ENCODE data around the gene MBNL2. TPM values are rescaled to one million over a fixed set of nuclear protein-coding genes. Genes with fewer than 3 reads are reported as not detected.

The MBNL2 gene
- total RNA-seq, 1 donor from 2014 or later = 12.4 TPM

DNA sequence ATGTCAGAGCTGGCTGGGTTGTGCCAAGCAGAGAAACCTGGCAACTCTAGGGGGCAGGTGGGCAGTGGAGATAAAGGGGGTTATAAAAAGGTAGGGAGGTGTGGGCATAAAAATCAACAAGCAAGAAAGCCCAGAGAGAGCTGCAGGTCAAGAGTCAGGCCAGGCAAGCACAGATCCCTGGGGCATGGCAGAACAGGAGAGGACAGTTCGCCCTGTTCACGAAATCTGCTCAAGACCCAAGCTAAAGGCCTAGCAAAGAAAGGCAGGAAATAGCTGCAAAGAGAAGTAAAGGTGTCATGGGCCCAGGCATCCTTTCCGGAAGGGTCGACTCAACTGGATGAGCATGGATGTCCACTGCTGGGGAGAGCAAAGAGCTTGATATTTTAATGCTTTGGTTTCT, 3.4 kb downstream of the MBNL2 start:
- Mint-ChIP-seq H3K4me3 (ENCODE audit: unreplicated experiment) (peak overlapping the region; percentile 87), H3K9me3 (ENCODE audit: unreplicated experiment) (peaks cover 7% of the 10 kb centered on the region), H3K27ac (ENCODE audit: unreplicated experiment) (peak overlapping the region; percentile 94), H3K27me3 (ENCODE audit: unreplicated experiment) (peaks cover 6% of the 10 kb centered on the region), H3K36me3 (ENCODE audit: unreplicated experiment) (no peaks in the 10 kb centered on the region), H3K4me1 (ENCODE audit: low read depth, unreplicated experiment) (peaks cover 46% of the 10 kb centered on the region)
- DNase-seq = no peak
- TF ChIP-seq, protein P1, sequence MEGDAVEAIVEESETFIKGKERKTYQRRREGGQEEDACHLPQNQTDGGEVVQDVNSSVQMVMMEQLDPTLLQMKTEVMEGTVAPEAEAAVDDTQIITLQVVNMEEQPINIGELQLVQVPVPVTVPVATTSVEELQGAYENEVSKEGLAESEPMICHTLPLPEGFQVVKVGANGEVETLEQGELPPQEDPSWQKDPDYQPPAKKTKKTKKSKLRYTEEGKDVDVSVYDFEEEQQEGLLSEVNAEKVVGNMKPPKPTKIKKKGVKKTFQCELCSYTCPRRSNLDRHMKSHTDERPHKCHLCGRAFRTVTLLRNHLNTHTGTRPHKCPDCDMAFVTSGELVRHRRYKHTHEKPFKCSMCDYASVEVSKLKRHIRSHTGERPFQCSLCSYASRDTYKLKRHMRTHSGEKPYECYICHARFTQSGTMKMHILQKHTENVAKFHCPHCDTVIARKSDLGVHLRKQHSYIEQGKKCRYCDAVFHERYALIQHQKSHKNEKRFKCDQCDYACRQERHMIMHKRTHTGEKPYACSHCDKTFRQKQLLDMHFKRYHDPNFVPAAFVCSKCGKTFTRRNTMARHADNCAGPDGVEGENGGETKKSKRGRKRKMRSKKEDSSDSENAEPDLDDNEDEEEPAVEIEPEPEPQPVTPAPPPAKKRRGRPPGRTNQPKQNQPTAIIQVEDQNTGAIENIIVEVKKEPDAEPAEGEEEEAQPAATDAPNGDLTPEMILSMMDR (IDR thresholded peaks at IDR 0.05; ENCODE audit: partially characterized antibody, unreplicated experiment) = no peak

DNA sequence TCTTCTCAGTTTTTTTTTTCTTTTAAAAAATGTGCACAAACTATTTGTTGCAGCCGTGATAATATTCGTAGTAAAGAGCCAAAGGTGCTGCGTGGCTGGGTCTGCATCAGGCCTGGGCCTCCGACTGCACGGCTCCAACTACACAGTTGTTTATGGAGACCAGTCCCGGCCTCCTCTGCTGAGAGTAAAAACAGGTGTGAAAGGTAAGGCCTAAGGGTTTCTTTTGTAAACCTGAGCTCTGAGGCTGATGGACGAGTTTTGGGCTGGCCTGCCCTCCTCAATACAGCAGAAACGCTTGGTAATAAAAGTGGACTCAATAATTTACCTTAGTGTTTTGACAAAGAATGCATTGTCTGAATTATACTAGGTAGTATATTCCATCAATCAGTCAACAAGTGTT, 3.9 kb downstream of the MBNL2 start:
- H3K4me1 Mint-ChIP-seq (ENCODE audit: low read depth, unreplicated experiment) = peaks cover 46% of the 10 kb centered on the region
- peaks cover 6% of the 10 kb centered on the region for H3K27me3 Mint-ChIP-seq (ENCODE audit: unreplicated experiment)
- H3K4me3 Mint-ChIP-seq (ENCODE audit: unreplicated experiment) = peak overlapping the region; percentile 87
- no peak for DNase-seq
- peaks cover 7% of the 10 kb centered on the region for H3K9me3 Mint-ChIP-seq (ENCODE audit: unreplicated experiment)
- no peaks in the 10 kb centered on the region for H3K36me3 Mint-ChIP-seq (ENCODE audit: unreplicated experiment)
- TF ChIP-seq, protein P1 (IDR thresholded peaks at IDR 0.05; ENCODE audit: partially characterized antibody, unreplicated experiment) = no peak
- no peak overlapping the region for H3K27ac Mint-ChIP-seq (ENCODE audit: unreplicated experiment)

DNA sequence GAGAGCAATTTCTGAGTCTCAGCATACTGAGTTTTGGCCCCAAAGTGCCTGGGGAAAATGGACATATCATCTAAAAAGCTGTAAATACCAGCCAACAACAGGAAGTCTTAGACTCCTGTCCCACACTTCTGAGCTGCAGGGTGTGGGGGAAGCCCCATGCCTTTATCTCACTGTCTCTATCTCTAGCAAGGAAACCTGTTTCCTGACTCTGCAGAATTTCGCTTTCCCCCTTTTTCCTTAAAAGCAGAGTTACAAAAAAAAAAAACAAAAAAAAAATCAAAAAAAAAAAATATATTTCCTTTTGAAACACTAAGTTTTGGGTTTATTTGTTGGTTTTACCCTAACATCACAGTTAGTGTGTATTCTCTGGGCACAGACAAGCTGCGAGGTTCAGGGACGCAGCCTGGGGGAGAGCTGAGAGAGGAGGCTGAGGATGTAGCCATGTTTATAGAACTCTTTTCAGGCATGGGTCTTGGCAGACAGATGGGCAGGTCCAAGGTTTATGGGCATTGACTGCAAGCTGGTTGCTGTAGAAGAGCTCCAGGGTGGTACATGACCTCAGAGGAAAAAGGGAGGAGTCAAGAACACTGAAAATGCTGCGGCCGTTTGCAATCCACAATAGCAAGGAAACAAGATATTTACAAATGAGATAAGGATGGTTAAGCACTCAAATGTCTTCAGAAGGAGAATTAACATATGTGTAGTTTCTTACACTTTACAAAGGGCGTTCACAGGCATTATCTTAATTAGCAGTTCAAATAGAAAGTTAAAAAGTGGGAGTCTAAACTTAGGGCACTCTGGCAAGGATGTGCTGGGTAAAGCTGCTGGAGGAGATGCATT, 4.9 kb downstream of the MBNL2 start:
- Mint-ChIP-seq H3K9me3 (ENCODE audit: unreplicated experiment) (peaks cover 7% of the 10 kb centered on the region), H3K27me3 (ENCODE audit: unreplicated experiment) (peaks cover 5% of the 10 kb centered on the region), H3K4me1 (ENCODE audit: low read depth, unreplicated experiment) (peaks cover 40% of the 10 kb centered on the region), H3K27ac (ENCODE audit: unreplicated experiment) (peak overlapping the region; percentile 18), H3K36me3 (ENCODE audit: unreplicated experiment) (no peaks in the 10 kb centered on the region), H3K4me3 (ENCODE audit: unreplicated experiment) (peak overlapping the region; percentile 58)
- no peak for DNase-seq
- TF ChIP-seq, protein P1 (IDR thresholded peaks at IDR 0.05; ENCODE audit: partially characterized antibody, unreplicated experiment) = no peak

DNA sequence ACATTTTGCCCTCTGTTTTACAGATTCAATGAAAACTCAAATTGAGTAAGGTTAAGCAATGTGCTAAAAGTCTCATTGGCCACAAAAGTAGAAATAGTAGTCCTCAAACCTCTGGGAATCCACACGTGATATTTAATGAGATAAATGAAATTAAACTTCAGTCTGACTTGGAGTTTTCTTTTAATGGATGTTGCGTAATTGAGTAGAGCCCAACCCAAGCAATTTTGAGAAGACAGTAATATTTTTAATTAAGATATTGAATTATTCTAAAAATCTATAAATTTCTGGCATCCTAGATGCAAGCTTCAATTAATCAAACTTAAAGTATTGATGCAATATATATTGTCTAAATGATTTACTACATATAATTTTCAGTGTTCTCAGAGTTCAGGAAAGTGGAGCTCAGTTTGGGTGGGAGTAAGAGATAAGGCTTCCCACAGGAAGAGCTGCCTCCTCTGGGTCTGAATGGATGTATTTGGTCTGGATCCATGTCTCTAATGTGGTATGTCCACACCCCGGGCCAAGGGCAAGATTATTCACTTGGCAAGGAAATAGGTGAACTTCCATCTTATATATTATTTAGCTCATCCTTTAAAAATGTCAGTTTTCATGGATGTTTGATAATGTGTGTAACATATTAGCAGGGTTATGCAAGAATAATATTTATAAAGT, 6.9 kb downstream of the MBNL2 start:
- DNase-seq = no peak
- H3K27ac Mint-ChIP-seq (ENCODE audit: unreplicated experiment) = no peak overlapping the region
- H3K27me3 Mint-ChIP-seq (ENCODE audit: unreplicated experiment) = peaks cover 3% of the 10 kb centered on the region
- peaks cover 6% of the 10 kb centered on the region for H3K9me3 Mint-ChIP-seq (ENCODE audit: unreplicated experiment)
- H3K36me3 Mint-ChIP-seq (ENCODE audit: unreplicated experiment) = no peaks in the 10 kb centered on the region
- TF ChIP-seq, protein P1 (IDR thresholded peaks at IDR 0.05; ENCODE audit: partially characterized antibody, unreplicated experiment) = no peak
- peaks cover 31% of the 10 kb centered on the region for H3K4me1 Mint-ChIP-seq (ENCODE audit: low read depth, unreplicated experiment)
- no peak overlapping the region for H3K4me3 Mint-ChIP-seq (ENCODE audit: unreplicated experiment)

DNA sequence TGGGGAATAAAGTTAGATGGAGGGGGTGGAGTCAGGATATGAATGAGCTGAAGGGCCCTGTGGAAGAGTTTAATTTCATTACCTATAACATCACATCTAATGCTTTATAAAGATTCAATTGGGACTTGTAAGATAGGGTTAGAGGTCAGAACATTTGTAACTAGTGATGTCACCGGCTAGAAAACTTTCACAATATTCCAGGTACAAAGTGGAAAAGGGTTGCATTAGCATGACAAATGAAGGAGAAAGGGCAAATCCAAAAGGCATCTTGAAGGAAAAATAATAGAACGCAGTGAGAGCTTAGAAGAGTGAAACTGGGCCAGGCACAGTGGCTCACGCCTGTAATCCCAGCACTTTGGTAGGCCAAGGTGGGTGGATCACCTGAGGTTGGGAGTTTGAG, 7.6 kb downstream of the MBNL2 start:
- TF ChIP-seq, protein P1 (IDR thresholded peaks at IDR 0.05; ENCODE audit: partially characterized antibody, unreplicated experiment) = no peak
- no peak for DNase-seq
- peaks cover 30% of the 10 kb centered on the region for H3K4me1 Mint-ChIP-seq (ENCODE audit: low read depth, unreplicated experiment)
- no peaks in the 10 kb centered on the region for H3K36me3 Mint-ChIP-seq (ENCODE audit: unreplicated experiment)
- H3K27ac Mint-ChIP-seq (ENCODE audit: unreplicated experiment) = no peak overlapping the region
- no peaks in the 10 kb centered on the region for H3K27me3 Mint-ChIP-seq (ENCODE audit: unreplicated experiment)
- H3K4me3 Mint-ChIP-seq (ENCODE audit: unreplicated experiment) = no peak overlapping the region
- peaks cover 4% of the 10 kb centered on the region for H3K9me3 Mint-ChIP-seq (ENCODE audit: unreplicated experiment)
